A549 (cell line): Measurements from ENCODE around the gene ARHGEF38. TPM values are rescaled to one million over a fixed set of nuclear protein-coding genes. Genes with fewer than 3 reads are reported as not detected.

Experiments used
- ATAC-seq, 2 experiments: fragments of 200-7000 bp in 1 of 2; fragments of >200 bp in 1 of 2; cut with Nextera tagmentation in 1 of 2; cut with Tn5 transposase in 1 of 2; 3 replicates each; pipeline versions ENCODE4 v1.8.0 to v1.9.1; 2018 to 2020; ENCODE audit warnings: mild to moderate bottlenecking in 1 of 2, moderate library complexity in 1 of 2
- CTCF ChIA-PET: fragments of 300-600 bp; sonication (Branson Sonifier 250); formaldehyde crosslinking; extraction: SDS; loops from one replicate; lab custom pipeline; 2021; ENCODE audit warnings: antibody characterized with exemption, inconsistent platforms; lab: Yijun Ruan, JAX
- POLR2A ChIA-PET: fragments of 350-600 bp; formaldehyde crosslinking; extraction: SDS; loops from one replicate; lab custom pipeline; 2021; ENCODE audit warnings: antibody characterized with exemption, inconsistent platforms; lab: Yijun Ruan, JAX
- DNase-seq, 2 experiments: peaks; one replicate each; pipeline versions ENCODE4 v3.0.0 to v3.0.0-alpha.2; 2011 to 2016; ENCODE audit warnings: low read depth in 1 of 2, low spot score in 1 of 2
- FAIRE-seq: peaks from 2 replicates; lab custom pipeline; 2011; peaks lifted over from hg19 to GRCh38; lab: Jason Lieb, UNC
- H3K27ac ChIP-seq, 2 experiments: fragments of >200 bp; sonication (Bioruptor Twin); formaldehyde crosslinking; 3 replicates each; pipeline ENCODE4 v1.5.1; 2016 to 2017
- H3K4me1 ChIP-seq: fragments of >200 bp; sonication (Bioruptor Twin); formaldehyde crosslinking; 3 replicates; pipeline ENCODE4 v1.6.1; 2016
- H3K4me2 ChIP-seq: fragments of >200 bp; sonication (Bioruptor Twin); formaldehyde crosslinking; 3 replicates; pipeline ENCODE4 v1.6.1; 2016
- H3K4me3 ChIP-seq: fragments of >200 bp; sonication (Bioruptor Twin); formaldehyde crosslinking; 3 replicates; pipeline ENCODE4 v1.5.1; 2016
- H3K9me3 ChIP-seq: fragments of >200 bp; sonication (Bioruptor Twin); formaldehyde crosslinking; 3 replicates; pipeline ENCODE4 v1.6.1; 2016
- BHLHE40 ChIP-seq: IDR thresholded peaks from 2 replicates; pipeline ENCODE4 v1.6.1; 2012; ENCODE audit warnings: low read depth, low read length, inconsistent platforms
- CBX8 ChIP-seq: fragments of 200-600 bp; sonication (generic); IDR thresholded peaks from 2 replicates; pipeline ENCODE4 v1.6.1; 2016
- CEBPB ChIP-seq, 2 experiments: fragments of >200 bp in 1 of 2; sonication (Bioruptor Twin) in 1 of 2; formaldehyde crosslinking in 1 of 2; IDR thresholded peaks; 2 replicates each; pipeline ENCODE4 v1.6.1; 2012 to 2016
- CHD4 ChIP-seq: fragments of 200-600 bp; sonication (generic); IDR thresholded peaks from 2 replicates; pipeline ENCODE4 v1.6.1; 2016; ENCODE audit warnings: antibody characterized with exemption, mild to moderate bottlenecking, borderline replicate concordance
- EHF ChIP-seq: fragments of 250-450 bp; sonication (Bioruptor Pico); IDR thresholded peaks from 2 replicates; pipeline ENCODE4 v1.5.0; 2020; ENCODE audit warnings: mild to moderate bottlenecking
- FOSL2 ChIP-seq, 2 experiments: fragments of 450-650 bp in 1 of 2; fragments of >200 bp in 1 of 2; sonication (Bioruptor Twin) in 1 of 2; formaldehyde crosslinking; IDR thresholded peaks; 2 replicates each; pipeline versions ENCODE4 v1.5.0 to v1.6.1; 2016 to 2020; ENCODE audit warnings: mild to moderate bottlenecking in 1 of 2, moderate library complexity in 1 of 2
- HDAC2 ChIP-seq: fragments of 200-600 bp; sonication (generic); IDR thresholded peaks from 2 replicates; pipeline ENCODE4 v1.6.1; 2016
- HOXA7 ChIP-seq: fragments of 250-450 bp; sonication (Bioruptor Pico); IDR thresholded peaks from 2 replicates; pipeline ENCODE4 v1.5.0; 2020; ENCODE audit warnings: mild to moderate bottlenecking, moderate library complexity
- HOXB13 ChIP-seq: fragments of 250-450 bp; sonication (Bioruptor Pico); IDR thresholded peaks from 2 replicates; pipeline ENCODE4 v1.5.0; 2020; ENCODE audit warnings: low read depth, mild to moderate bottlenecking, moderate library complexity
- HOXB5 ChIP-seq: fragments of 250-450 bp; sonication (Bioruptor Pico); IDR thresholded peaks from 2 replicates; pipeline ENCODE4 v1.5.0; 2020; ENCODE audit warnings: mild to moderate bottlenecking, moderate library complexity
- KDM5A ChIP-seq: fragments of 200-600 bp; sonication (generic); IDR thresholded peaks from 2 replicates; pipeline ENCODE4 v1.6.1; 2016; ENCODE audit warnings: antibody characterized with exemption, mild to moderate bottlenecking
- MAFK ChIP-seq: fragments of 450-650 bp; IDR thresholded peaks from 2 replicates; pipeline ENCODE4 v1.6.1; 2014; ENCODE audit not compliant: partially characterized antibody
- MAZ ChIP-seq: fragments of 150-350 bp; IDR thresholded peaks from 2 replicates; pipeline ENCODE4 v1.6.1; 2014; ENCODE audit warnings: antibody characterized with exemption, low read depth, low read length, borderline replicate concordance
- NPAS2 ChIP-seq: fragments of 250-450 bp; sonication (Bioruptor Pico); IDR thresholded peaks from 2 replicates; pipeline ENCODE4 v1.8.0; 2022; ENCODE audit warnings: mild to moderate bottlenecking, moderate library complexity, borderline replicate concordance
- PHF8 ChIP-seq: fragments of 200-600 bp; sonication (generic); IDR thresholded peaks from 2 replicates; pipeline ENCODE4 v1.6.1; 2016; ENCODE audit warnings: low read depth, mild to moderate bottlenecking, antibody characterized with exemption, moderate library complexity, borderline replicate concordance
- POLR2A ChIP-seq: IDR thresholded peaks from 2 replicates; pipeline ENCODE4 v1.6.1; 2012; ENCODE audit warnings: mild to moderate bottlenecking, low read length
- RAD21 ChIP-seq, 2 experiments: fragments of >200 bp in 1 of 2; sonication (Bioruptor Twin) in 1 of 2; formaldehyde crosslinking in 1 of 2; IDR thresholded peaks in 1 of 2; conservative IDR thresholded peaks in 1 of 2; 2 replicates in 1 of 2; 3 replicates in 1 of 2; pipeline ENCODE4 v1.6.1; 2012 to 2018; ENCODE audit warnings: inconsistent platforms in 1 of 2
- RARB ChIP-seq: fragments of 250-450 bp; sonication (Bioruptor Pico); IDR thresholded peaks from 2 replicates; pipeline ENCODE4 v1.8.0; 2021; ENCODE audit warnings: mild to moderate bottlenecking, moderate library complexity
- RNF2 ChIP-seq: fragments of 200-600 bp; sonication (generic); IDR thresholded peaks from 2 replicates; pipeline ENCODE4 v1.6.1; 2016; ENCODE audit warnings: low read depth, mild to moderate bottlenecking, antibody characterized with exemption, moderate library complexity, borderline replicate concordance
- SMC3 ChIP-seq: fragments of >200 bp; sonication (Bioruptor Twin); formaldehyde crosslinking; IDR thresholded peaks from 3 replicates; pipeline ENCODE4 v1.6.1; 2018; ENCODE audit warnings: inconsistent platforms
- ZC3H11A ChIP-seq: fragments of 450-650 bp; IDR thresholded peaks from 2 replicates; pipeline ENCODE4 v1.6.1; 2014; ENCODE audit warnings: antibody characterized with exemption, mild to moderate bottlenecking
- ZSCAN20 ChIP-seq: fragments of 250-450 bp; sonication (Bioruptor Pico); IDR thresholded peaks from 2 replicates; pipeline ENCODE4 v1.8.0; 2022; ENCODE audit warnings: mild to moderate bottlenecking, moderate library complexity
- WGBS: methylation state at CpG from one replicate; pipeline ENCODE4 v1.1.6; 2017; ENCODE audit errors: missing lambda C conversion rate; 5-methylcytosine and 5-hydroxymethylcytosine counted together
- polyA plus RNA-seq, 4 experiments: library from polyadenylated mRNA; depleted of rRNA in 3 of 4; stranded (reverse); fragments of >200 nt; fragmentation: RNase III in 1 of 4; extraction: RNeasy Plus Mini Kit Qiagen cat#74134 plus additional on column Dnase treatment in 1 of 4; gene quantifications; 2 replicates in 3 of 4; 3 replicates in 1 of 4; pipeline ENCODE4 v1.2.3, GENCODE V29; 2011 to 2017
- TF ChIP-seq, protein P1 (sequence below): fragments of 150-350 bp; IDR thresholded peaks from 2 replicates; pipeline ENCODE4 v1.6.1; 2014; ENCODE audit warnings: low read depth, mild to moderate bottlenecking, low read length
- TF ChIP-seq, protein P2 (sequence below): fragments of 450-650 bp; IDR thresholded peaks from 2 replicates; pipeline ENCODE4 v1.6.1; 2014; ENCODE audit warnings: antibody characterized with exemption
- TF ChIP-seq, protein P3 (sequence below): IDR thresholded peaks from 2 replicates; pipeline ENCODE4 v1.6.1; 2012
- TF ChIP-seq, protein P4 (sequence below): fragments of 200-600 bp; sonication (generic); IDR thresholded peaks from 2 replicates; pipeline ENCODE4 v1.6.1; 2016; ENCODE audit warnings: antibody characterized with exemption, mild to moderate bottlenecking, moderate library complexity
- TF ChIP-seq, protein P5 (sequence below): IDR thresholded peaks from 2 replicates; pipeline ENCODE4 v1.6.1; 2012; ENCODE audit warnings: low read depth, borderline replicate concordance

ARHGEF38 gene
- polyA plus RNA-seq, 2 of the 4 experiments (the other 2 are of a cell fraction) = 0.05 TPM; not detected in 1

DNA sequence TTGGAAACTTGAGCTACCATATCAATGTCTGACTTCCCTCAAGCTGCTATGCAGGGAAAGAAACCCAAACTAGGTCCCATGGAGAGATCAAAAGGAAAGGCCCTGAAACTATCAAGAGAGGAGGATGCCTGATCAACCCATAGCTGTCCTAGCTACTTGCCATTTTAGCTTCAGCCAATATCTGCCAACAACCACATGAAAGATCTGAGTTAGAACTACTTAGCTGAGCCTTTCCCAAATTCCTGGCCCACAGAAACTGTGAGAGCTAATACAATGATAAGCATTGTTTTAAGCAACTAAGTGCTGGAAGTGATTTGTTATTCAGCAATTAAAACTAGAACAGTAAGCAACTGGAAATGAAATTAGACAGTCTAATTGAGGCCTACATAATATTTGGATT is 6.3 kb upstream of the ARHGEF38 start:
- POLR2A ChIA-PET = no interaction called here
- no peak for TF ChIP-seq CBX8
- no peak for TF ChIP-seq MAZ
- no peak for TF ChIP-seq RAD21 (conservative IDR thresholded peaks at IDR 0.05 in 1 of 2, IDR thresholded peaks at IDR 0.05 in 1 of 2)
- TF ChIP-seq BHLHE40 = no peak
- no peak for TF ChIP-seq FOSL2 (IDR thresholded peaks at IDR 0.05)
- no peak for TF ChIP-seq FOSL2 (CRISPR knock-in tag; IDR thresholded peaks at IDR 0.05)
- no peak for TF ChIP-seq NPAS2 (CRISPR knock-in tag)
- no peak for TF ChIP-seq ZSCAN20
- no peak overlapping the region for H3K4me3 ChIP-seq
- no peak overlapping the region for H3K27ac ChIP-seq
- H3K4me1 ChIP-seq = peaks cover 18% of the 10 kb centered on the region
- no peak overlapping the region for H3K4me2 ChIP-seq
- no peak for ATAC-seq
- FAIRE-seq = no peak
- no peak for DNase-seq
- no peaks in the 10 kb centered on the region for H3K9me3 ChIP-seq
- CTCF ChIA-PET = no interaction called here

DNA sequence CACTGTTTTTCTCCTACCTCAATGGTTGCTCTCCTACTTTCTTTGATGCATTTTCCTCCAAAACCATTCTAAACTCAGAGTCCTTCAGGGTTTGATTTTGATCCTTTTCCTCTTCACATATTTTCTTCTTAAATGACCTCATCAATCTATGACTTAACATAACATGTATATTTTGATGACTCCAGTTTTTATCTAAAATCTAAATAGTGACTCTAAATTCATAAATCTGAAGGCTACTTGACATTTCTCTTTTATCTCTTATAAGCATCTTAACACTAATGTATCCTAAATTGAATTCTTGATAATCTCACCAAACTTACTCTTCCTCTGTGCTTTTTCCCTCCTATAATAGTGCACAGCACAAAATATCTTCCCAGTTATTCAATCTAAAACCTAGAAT is 4.7 kb upstream of the ARHGEF38 start:
- Histone ChIP-seq H3K27ac (no peak overlapping the region), H3K4me3 (no peak overlapping the region), H3K4me1 (peaks cover 32% of the 10 kb centered on the region), H3K9me3 (no peaks in the 10 kb centered on the region), H3K4me2 (no peak overlapping the region)
- ATAC-seq (no peak), FAIRE-seq (no peak), DNase-seq (no peak)
- ChIA-PET POLR2A (no interaction called here), CTCF (no interaction called here)
- no peak for TF ChIP-seq CEBPB (IDR thresholded peaks at IDR 0.05)
- TF ChIP-seq, protein P1, sequence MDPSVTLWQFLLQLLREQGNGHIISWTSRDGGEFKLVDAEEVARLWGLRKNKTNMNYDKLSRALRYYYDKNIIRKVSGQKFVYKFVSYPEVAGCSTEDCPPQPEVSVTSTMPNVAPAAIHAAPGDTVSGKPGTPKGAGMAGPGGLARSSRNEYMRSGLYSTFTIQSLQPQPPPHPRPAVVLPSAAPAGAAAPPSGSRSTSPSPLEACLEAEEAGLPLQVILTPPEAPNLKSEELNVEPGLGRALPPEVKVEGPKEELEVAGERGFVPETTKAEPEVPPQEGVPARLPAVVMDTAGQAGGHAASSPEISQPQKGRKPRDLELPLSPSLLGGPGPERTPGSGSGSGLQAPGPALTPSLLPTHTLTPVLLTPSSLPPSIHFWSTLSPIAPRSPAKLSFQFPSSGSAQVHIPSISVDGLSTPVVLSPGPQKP = no peak
- no peak for TF ChIP-seq HOXA7 (CRISPR knock-in tag)
- TF ChIP-seq, protein P2, sequence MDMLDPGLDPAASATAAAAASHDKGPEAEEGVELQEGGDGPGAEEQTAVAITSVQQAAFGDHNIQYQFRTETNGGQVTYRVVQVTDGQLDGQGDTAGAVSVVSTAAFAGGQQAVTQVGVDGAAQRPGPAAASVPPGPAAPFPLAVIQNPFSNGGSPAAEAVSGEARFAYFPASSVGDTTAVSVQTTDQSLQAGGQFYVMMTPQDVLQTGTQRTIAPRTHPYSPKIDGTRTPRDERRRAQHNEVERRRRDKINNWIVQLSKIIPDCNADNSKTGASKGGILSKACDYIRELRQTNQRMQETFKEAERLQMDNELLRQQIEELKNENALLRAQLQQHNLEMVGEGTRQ = no peak
- TF ChIP-seq POLR2A = no peak
- TF ChIP-seq RARB (CRISPR knock-in tag) = no peak
- TF ChIP-seq EHF (CRISPR knock-in tag) = no peak
- TF ChIP-seq, protein P3, sequence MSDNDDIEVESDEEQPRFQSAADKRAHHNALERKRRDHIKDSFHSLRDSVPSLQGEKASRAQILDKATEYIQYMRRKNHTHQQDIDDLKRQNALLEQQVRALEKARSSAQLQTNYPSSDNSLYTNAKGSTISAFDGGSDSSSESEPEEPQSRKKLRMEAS = no peak
- no peak for TF ChIP-seq BHLHE40
- TF ChIP-seq, protein P4, sequence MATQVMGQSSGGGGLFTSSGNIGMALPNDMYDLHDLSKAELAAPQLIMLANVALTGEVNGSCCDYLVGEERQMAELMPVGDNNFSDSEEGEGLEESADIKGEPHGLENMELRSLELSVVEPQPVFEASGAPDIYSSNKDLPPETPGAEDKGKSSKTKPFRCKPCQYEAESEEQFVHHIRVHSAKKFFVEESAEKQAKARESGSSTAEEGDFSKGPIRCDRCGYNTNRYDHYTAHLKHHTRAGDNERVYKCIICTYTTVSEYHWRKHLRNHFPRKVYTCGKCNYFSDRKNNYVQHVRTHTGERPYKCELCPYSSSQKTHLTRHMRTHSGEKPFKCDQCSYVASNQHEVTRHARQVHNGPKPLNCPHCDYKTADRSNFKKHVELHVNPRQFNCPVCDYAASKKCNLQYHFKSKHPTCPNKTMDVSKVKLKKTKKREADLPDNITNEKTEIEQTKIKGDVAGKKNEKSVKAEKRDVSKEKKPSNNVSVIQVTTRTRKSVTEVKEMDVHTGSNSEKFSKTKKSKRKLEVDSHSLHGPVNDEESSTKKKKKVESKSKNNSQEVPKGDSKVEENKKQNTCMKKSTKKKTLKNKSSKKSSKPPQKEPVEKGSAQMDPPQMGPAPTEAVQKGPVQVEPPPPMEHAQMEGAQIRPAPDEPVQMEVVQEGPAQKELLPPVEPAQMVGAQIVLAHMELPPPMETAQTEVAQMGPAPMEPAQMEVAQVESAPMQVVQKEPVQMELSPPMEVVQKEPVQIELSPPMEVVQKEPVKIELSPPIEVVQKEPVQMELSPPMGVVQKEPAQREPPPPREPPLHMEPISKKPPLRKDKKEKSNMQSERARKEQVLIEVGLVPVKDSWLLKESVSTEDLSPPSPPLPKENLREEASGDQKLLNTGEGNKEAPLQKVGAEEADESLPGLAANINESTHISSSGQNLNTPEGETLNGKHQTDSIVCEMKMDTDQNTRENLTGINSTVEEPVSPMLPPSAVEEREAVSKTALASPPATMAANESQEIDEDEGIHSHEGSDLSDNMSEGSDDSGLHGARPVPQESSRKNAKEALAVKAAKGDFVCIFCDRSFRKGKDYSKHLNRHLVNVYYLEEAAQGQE = no peak
- no peak for TF ChIP-seq HOXB13 (CRISPR knock-in tag)
- TF ChIP-seq, protein P5, sequence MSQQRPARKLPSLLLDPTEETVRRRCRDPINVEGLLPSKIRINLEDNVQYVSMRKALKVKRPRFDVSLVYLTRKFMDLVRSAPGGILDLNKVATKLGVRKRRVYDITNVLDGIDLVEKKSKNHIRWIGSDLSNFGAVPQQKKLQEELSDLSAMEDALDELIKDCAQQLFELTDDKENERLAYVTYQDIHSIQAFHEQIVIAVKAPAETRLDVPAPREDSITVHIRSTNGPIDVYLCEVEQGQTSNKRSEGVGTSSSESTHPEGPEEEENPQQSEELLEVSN = no peak

DNA sequence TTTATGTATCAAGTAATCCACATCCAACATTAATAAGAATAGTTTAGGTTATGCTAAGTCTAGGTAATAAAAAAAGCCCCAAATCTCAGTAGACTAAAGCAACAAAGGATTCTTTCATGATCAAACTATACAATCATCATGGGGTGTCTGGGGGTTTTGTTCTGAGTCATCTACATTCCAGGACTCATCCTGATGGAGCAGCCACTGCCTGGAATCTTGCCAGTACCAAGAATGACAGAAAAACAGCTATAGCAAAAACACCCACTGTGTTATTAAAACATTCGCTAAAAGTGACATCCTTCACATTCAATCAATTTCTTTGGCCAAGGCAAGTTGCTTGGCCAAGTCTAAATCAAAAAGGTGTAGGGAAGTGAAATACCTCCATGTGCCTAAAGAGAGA is 3.9 kb upstream of the ARHGEF38 start:
- CTCF ChIA-PET = no interaction called here
- WGBS = 88% methylated on average over 1 of the region's 1 CpG
- TF ChIP-seq SMC3 = no peak
- TF ChIP-seq CBX8 = no peak
- no peak for TF ChIP-seq RNF2
- TF ChIP-seq, protein P1 = no peak
- TF ChIP-seq CHD4 = no peak
- TF ChIP-seq HOXB5 = no peak
- TF ChIP-seq PHF8 = no peak
- no peak for TF ChIP-seq ZC3H11A
- no peak for TF ChIP-seq KDM5A
- no peak for TF ChIP-seq HDAC2
- TF ChIP-seq MAFK = no peak

More for the DNA sequence above, 3.9 kb upstream of the ARHGEF38 start:
- no peaks in the 10 kb centered on the region for H3K9me3 ChIP-seq
- no peak overlapping the region for H3K4me3 ChIP-seq
- ATAC-seq (no peak), FAIRE-seq (no peak), DNase-seq (peak in 1 of 2 experiments; percentile 6)
- H3K27ac ChIP-seq = no peak overlapping the region
- H3K4me2 ChIP-seq = peak overlapping the region; percentile 30; the same call in 2 of the 3 replicates
- POLR2A ChIA-PET = no interaction called here
- peaks cover 32% of the 10 kb centered on the region for H3K4me1 ChIP-seq
